Measurements from ENCODE around the gene COL28A1.

The COL28A1 gene

DNA sequence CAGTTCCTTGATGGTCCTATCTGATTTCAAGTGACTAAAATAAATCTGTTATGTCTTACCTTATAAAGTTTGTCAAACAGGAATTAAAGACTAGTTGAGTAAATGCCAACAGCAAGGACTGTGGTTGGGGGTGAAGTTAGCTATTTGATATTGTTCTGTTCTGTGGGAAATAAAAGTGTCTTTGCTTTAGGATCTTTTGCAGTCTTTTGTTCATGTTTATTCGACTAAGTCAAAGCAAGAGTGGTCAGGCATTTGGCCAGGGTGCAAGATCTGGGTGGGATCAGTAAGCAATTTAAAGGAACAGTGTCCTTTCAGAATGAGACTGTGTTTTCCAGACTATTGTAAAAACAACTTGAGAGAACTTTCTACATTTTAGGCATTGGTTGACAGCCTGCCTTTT lies at the start of gene COL28A1:
Gene COL28A1 (minus strand): TSS at position 183 of the 400 bp plus-strand sequence. CDS start 2,998 bp downstream, outside the sequence.
- no peak for DNase-seq (ENCODE audit: low read depth)

DNA sequence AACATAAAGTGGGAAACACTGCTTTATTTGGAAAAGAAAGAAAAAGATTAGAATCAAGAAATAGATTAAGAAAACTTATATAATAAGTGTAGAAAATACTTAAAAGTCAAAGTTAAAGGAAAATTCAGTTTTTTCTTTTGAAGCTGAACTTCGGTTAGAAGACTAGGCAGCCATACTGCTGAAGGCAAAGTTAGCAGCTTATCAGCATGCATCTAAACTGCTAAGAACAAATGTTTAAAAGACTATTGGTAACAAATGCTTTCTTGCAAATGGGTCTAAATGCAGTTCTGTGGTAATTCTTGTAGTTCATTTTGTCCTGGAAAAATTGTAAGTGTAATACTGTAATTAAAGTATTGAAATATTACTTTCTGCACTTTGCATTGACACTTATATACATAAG lies 49.0 kb upstream of the COL28A1 start:
- no peak for DNase-seq (ENCODE audit: low read depth)

DNA sequence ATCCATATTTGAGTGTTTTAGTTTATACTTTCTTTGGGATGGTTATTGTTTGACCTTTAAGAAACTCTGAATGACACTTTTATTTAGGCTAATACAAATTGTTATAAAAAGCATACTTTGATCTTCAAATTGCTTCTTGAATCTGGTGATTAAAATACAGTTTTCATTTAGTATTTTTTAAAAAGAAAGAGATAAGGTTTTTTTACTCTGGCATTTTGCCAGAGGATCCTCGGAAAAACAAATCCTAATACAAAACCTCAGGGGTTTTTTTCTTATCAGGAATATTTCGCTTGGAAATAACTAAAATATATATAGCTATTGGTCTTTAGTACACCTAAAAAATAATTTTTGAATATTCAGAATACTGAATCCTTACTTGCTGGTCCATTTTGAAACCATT lies 48.1 kb upstream of the COL28A1 start:
- DNase-seq (ENCODE audit: low read depth): no peak

DNA sequence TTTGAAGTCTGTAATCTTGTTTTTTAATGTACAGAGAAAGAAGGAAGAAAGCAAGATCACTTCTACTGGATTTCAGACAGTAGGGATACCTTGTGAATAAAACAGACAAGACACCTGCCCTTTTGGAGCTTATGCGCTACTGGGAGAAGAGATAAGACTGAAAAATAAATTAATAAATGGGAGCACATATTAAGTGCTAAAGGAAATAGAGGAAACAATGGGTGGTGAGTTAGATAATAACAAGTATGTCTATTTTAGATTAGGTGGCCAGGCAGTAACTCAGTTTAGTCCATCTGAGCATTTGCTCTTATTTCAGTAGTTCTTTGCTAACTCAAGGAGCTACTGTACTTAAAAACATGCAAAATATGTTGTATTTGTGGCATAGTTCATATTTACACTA lies 46.9 kb upstream of the COL28A1 start:
- no peak for DNase-seq (ENCODE audit: low read depth)

DNA sequence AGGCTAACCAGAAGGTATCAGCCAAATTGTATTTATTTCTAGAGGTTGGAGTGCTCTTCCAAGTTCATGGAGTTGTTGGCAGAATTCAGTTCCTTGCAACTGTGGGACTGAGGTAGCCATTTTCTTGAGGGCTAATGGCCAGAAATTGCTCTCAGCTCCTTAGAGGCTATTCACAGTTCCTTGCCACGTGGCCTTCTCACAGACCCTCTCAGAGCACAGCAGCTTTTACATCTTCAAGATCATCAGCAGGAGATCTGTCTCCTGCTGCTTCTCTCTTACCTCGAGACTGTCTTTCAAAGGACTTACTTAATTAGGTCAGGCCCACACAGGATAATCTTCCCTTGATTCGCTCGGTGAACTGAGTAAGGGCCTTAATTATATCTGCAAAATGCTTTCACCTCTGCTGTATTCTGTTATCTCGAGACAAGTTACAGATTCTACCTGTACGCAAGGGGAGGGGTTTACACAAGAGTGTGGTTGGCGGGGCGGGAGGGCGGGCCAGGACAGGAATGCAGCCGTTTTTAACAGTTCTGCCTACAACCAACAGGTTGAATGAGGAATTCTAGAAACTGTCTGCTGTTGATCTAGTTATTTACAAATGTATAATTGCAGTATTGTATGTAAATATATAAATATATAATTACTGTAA lies 46.0 kb upstream of the COL28A1 start:
- no peak for DNase-seq (ENCODE audit: low read depth)

DNA sequence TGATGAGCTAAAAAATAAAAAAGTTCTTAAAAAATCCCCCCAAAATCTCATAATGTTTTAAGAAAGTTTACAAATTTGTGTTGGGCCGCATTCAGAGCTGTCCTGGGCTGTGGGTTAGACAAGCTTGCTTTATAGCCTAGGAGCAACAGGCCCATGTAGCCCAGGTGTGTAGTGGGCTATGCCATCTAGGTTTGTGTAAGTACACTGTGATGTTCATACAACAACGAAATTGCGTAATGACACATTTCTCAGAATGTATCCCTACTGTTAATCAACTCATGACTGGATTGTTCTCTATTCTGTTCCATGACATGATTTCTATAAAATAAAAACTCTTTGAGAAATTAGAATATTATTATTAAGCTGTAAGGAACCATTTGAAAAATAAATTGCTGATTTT lies 44.0 kb upstream of the COL28A1 start:
- DNase-seq (ENCODE audit: low read depth): no peak

DNA sequence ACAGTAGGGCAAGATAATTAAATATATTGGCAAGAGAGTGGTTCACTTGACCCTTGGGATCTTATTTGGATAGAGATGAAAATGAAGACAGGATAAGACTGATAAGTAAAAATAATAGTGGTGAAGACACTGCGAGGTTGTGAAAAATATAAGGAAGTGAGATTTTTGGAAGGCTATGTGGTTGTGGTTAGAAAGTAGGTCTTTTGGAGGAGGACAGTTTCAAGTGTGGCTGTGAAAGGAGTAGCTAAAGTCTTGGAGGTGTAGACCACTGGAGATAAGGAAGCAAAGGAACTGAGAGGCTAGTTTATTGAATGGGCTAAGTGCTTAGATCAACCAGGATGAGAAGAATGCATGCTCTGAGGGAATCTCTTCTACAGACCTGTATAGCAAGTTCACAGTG lies 42.2 kb upstream of the COL28A1 start:
- DNase-seq (ENCODE audit: low read depth): no peak

DNA sequence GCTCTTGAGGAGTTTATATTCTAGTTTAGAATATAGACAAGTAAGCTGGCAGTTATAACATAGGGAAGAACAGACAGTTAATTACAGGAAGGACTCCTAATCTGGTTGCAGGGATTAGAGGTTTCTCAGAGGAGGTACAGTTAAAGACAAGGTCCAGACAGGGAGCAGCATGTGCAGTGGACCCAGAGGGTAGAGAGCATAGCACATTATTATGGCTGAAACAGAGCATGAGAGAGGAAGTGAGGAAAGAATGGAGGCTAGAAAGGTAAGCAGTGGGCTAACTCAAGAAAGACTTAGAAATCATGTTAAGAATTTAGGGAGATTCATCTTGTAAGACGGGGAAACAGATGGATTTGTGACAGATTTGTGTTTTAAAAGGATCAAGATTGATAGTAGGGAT lies 40.7 kb upstream of the COL28A1 start:
- DNase-seq (ENCODE audit: low read depth): no peak

DNA sequence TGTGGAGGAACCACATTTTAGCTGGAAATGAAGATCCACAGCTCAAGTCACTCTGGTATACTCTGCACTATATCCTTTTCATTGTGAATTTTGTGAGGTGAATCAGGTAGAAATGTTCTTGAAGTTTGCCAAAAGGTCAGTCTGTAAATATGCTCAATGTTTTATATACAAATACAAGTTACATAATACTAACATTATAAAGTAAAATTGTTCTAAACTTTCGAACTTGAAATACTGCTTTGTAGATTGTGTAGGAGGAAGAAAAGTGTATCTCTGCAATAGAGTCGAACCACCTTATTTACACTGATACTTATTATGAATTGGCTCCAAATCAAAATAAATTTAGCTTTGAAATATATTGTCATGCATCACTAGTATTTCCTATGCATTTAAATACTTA lies 38.0 kb upstream of the COL28A1 start:
- no peak for DNase-seq (ENCODE audit: low read depth)

DNA sequence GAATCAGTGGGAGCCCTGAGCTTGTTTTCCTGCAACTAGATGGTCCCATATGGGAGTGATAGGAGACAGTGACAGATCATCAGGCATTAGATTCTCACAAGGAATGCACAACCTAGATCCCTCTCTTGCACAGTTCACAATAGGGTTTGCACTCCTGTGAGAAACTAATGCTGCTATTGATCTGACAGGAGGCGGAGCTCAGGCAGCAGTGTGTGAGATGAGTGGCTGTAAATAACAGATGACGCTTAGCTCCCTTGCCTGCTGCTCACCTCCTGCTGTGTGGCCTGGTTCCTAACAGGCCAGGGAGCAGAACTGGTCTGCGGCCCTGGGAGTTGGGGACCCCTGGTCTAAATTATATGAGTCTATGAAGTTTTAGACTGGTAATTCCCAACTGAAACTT lies 34.9 kb upstream of the COL28A1 start:
- no peak for DNase-seq (ENCODE audit: low read depth)

DNA sequence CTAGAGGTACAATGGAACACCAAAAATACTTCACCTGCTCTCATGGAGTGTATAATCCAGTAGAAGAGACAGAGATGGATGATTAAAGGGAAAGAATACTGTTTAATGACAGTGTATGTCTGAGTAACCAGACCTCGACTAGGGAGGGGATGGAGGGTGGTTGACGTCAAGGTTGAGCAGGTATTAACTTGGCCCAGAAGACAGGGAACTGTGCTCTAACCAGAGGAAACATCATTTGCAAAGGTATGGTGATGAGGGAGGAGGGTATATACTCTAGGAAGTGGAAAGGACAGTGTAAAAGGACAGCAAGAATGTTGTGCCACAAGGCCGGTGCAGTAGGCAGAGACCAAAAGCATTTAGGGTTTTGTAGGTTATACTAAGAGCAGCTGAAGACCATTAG lies 33.9 kb upstream of the COL28A1 start:
- no peak for DNase-seq (ENCODE audit: low read depth)

DNA sequence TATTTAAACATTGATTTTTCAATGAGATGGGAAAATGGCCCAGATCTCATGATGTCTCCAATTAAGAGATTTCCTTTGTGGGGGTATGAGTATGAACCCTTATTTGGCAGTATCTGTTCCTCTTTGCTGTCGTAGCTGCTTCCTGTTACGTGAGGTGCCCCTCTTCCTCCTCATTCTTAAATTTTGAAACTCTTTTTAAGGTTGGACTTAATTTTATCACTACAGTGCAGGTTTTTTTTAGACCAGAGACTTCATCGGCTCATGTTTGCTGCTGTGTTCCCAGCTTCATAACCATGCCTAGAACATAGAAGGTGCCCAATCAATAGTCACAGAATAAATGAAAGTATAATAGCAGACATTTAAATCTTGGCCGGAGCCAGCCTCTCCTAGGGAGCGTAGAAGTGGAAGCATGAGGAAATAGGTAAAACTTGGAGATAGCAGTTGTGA lies 33.4 kb upstream of the COL28A1 start:
- no peak for DNase-seq (ENCODE audit: low read depth)

DNA sequence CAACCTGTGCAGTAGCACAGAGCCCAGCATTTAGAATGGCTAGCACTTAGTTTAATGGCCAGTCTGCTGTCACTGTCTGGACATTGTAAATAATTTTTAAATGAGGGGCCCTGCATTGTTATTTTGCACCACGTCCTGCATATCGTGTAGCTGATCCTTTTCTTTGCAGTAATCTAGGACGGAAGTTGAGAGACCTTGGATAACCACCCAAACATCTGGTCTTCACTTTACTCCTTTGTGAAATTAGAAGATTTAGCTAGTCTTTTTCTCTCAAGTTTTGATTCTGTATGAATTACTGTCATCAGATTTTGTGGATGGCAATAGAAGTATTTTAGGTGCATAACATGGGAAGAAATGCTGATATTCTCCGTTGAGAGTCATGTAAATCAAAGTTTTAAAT lies 32.9 kb upstream of the COL28A1 start:
- DNase-seq (ENCODE audit: low read depth): no peak

DNA sequence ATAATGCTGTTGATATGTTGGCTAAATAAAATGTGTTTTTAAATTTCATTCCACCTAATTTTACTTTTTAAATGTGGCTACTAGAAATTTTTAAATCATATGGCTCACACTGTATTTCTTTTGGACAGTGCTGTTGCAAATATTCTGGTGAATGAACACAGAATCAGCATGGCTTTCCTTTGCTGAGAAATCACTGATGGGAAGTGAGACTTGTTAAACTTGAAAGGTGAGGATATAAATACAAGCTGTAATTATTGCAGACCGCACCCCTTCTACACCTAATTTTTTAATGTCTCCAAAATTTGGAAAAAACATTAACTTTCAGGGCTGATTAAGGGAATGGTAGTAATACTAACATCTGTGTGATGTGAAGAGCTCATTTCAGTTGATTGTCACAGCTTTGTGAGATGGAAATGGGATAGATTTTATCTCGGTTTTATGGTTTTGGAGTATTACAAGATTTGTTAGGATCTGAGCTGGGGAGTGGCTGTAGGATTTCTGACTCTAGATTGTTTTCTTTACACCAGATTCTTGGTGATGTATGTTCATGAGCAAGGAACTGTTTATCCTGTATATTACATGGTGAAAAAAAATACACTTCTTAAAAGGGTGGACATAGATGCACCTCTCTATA lies 32.3 kb upstream of the COL28A1 start:
- no peak for DNase-seq (ENCODE audit: low read depth)

DNA sequence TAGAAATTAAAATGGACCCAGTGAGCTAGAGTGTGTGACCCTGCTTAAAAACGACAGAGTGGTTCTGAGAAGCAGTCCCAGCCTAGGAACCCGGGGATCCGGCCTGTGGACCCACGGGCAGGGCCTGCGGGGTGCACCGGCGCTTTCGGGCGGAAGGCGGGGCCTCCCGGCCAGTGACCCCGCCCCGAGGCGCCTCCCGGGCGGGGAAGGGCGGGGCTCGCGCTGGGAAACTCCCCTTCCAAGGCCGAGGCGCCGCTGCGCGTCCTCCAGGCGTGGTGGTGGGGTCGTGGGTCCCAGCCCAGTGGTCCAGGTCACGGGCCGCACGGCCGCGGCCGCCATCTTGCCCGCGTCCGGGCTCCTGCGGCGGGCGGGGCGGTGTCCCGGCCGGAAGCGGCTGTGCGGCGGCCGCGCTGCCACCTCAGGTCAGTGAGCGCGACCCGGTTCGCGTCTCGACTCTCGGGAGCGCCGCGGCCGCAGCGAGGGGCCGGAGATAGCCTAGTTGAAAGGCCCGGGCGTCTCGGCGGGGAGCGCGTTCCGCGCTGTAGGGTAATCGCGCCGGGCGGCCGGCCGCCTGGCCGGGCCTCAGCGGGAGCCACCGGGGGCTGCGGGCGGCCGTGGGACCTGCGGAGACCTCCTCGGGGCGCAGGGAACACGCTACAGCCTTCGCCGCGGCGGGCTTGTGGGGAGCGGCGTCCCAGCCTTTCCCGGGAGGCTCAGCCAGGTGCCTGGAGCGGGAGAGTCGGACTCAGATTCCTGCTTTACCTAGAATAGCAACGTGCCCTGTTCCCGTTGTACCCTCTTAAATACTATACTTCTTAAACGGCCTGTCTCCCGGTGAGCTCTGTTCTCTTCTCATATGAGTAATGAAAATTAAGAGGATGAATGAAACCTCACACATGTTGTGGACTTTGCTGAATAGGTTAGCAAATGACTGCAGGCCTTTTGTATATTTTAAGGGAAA lies 31.3 kb upstream of the COL28A1 start, which contains the start of gene MIOS:
Gene MIOS (plus strand): TSS at position 234 of the 961 bp plus-strand sequence. CDS start 5,592 bp downstream, outside the sequence.
- DNase-seq (ENCODE audit: low read depth): peak; percentile 77

DNA sequence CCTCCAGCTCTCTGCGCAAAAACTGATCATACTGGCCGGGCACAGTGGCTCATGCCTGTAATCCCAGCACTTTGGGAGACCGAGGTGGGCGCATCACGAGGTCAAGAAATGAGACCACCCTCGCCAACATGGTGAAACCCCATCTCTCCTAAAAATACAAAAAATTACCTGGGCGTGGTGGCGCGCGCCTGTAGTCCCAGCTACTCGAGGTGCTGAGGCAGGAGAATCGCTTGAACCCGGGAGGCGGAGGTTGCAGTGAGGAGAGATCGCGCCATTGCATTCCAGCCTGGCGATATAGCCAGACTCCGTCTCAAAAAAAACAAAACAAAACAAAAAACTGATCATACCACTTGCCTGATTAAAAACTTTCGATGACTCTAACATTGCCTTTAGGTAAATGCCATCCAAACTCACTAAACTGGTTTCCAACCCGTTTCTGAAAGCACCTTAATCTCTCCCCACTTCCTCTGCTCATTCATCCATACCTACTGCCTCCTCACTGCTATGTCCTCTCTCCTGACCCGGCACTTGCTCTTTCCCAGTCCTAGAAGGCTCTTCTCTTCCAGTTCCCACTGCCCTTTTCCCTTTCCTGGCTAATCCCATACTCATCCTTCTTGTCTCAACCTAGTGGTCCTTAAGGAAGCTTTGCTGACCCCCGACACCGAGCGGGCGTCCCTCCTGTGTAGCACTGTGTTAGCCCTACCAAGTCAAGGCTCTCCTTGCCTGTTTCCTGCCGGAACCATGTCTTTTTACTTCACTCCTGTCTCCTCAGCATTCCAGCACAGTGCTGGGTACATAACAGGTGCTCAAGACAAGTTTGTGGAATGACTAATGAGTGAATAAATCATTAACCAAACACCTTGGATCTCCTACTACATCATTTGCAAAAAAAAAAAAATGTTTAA lies 30.3 kb upstream of the COL28A1 start:
- DNase-seq (ENCODE audit: low read depth): no peak

DNA sequence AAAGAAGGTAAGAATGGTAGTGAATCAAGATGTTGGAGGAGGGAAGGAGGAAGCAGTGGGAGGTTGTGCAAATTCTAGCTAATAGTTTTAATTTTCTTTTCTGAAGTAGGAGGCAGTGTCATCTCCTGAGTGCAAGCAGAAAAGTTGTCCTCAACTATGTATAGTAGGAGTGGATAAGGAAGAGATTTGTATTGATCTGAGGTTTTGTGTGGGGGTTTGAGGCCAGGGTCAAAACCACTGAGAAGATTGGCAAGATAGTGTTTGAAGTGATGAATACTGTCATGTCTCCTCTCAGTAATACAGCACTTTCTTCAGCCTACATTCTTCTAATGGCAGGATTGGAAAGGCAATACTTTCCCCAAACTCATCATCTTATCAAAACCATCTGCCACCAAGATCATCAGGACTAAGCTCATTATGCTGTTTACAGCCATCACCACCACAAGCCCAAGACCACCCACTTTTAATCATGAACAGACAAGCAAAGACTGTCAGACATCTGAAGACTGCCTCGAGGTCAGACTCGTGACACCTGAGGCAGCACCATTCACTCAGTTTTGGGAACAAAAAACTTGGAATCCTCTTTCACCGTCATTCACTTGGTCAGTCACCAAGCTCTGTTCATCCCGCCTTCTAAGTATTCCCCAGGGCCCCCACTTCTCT lies 29.5 kb upstream of the COL28A1 start:
- no peak for DNase-seq (ENCODE audit: low read depth)

DNA sequence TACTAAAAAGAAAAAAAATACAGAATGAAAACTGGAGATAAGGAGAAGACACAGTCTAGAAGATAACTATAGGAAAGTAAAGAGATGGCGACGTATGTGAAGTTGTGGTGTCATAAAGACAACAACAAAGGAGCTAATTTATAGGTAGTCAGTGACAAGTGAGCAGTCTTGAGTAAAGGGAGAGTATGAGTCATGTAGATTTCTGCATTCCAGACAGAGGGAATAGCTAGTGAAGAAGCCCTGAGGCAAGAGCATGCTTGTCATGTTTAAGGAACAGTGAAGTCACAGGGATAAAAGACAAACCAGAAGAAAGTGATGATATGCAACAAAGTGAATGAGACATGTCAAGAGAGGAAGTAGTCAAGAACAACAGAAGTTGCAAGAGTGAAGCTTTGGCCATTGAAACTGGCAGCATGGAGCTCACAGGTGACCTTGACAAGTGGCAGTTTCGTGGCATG lies 28.7 kb upstream of the COL28A1 start:
- DNase-seq (ENCODE audit: low read depth): no peak

DNA sequence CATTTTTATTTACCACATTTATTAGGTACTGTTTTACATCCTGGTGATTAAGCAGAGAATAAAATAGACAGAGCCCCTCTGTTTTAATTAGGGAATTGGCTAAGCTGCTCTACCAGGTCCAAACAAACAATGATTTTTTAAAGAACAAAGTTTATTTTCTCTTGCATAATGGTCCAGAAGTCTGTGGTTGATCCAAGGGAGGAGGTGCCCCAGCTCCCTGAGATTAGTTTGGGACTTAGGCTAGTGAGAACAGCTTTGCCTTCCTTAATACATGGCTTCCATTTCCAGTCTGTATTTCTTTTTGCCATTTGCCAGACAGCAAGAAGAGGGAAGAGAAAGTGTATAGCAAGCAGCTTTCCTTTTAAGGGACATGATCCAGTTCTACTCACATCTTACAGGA lies 28.1 kb upstream of the COL28A1 start:
- DNase-seq (ENCODE audit: low read depth): no peak

DNA sequence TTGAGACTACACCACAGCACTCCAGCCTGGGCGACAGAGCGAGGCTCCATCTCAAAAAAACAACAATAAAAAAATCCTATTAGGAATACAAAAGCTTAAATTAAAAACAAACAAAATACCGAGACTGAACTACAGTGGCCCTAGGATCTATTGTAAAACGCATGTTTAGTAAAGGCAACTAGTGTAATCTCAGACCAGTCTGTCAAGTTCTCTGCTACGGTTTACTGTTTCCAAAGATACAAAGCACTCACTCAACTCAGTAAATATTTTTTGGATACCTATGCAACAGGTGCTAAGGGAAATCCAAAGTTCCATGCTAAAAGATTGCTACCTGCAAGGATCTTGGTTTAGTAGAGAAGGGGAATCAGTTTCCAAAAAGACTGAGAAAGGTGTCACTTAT lies 27.6 kb upstream of the COL28A1 start:
- no peak for DNase-seq (ENCODE audit: low read depth)

DNA sequence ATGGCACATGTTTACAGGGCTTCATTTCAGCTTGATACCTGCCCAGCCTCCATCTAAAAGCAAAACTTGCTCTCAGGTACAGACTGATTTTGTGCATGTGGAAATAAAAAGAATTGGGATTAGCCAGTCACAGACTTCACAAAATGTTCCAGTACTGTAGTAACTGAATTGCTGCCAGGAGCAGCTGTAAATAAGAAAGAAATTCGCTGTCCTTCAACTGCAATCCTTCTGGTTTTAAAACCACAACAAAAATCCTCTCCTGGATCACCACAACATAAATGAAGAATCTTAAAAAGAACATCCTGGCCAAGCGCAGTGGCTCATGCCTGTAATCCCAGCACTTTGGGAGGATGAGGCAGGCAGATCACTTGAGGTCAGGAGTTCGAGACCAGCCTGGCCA lies 27.1 kb upstream of the COL28A1 start:
- no peak for DNase-seq (ENCODE audit: low read depth)
